DMS79 treated with DMSO at 0.1 percent for 48 hours (cell line): ENCODE data around the gene MORN3.
"Not testable (repeated sequence)": the region's sequence is repeated elsewhere in the genome, so short reads cannot be mapped to it uniquely, and the experiment has no call there.

Experiments
- DNase-seq: peaks from one replicate; lab custom pipeline; 2025; lab: John Stamatoyannopoulos, UW

The MORN3 gene

GRCh38 chr12:121692744-121693143 is 23.3 kb upstream of the MORN3 start:
- DNase-seq: not testable (repeated sequence)

GRCh38 chr12:121689430-121689829 is 20.0 kb upstream of the MORN3 start:
- no peak for DNase-seq

GRCh38 chr12:121688966-121689365 is 19.5 kb upstream of the MORN3 start:
- DNase-seq: no peak

- DNase-seq: not testable (repeated sequence)
Measured at GRCh38 chr12:121679661-121680197, 10.3 kb upstream of the MORN3 start.

- no peak for DNase-seq
Measured at GRCh38 chr12:121678716-121679300, 9.4 kb upstream of the MORN3 start.

- DNase-seq: no peak
Measured at GRCh38 chr12:121678305-121678704, 8.9 kb upstream of the MORN3 start.

- no peak for DNase-seq
Measured at GRCh38 chr12:121676190-121676589, 6.7 kb upstream of the MORN3 start.

- no peak for DNase-seq
Measured at GRCh38 chr12:121673013-121673511, 3.6 kb upstream of the MORN3 start.

GRCh38 chr12:121668750-121669520 is 519 bp downstream of the MORN3 start:
- no peak for DNase-seq

- DNase-seq: not testable (repeated sequence)
Measured at GRCh38 chr12:121666829-121667228, 2.6 kb downstream of the MORN3 start.

- DNase-seq: no peak
Measured at GRCh38 chr12:121663610-121663929, 5.9 kb downstream of the MORN3 start.

GRCh38 chr12:121661353-121662105 is 7.9 kb downstream of the MORN3 start:
- not testable (repeated sequence) for DNase-seq

- no peak for DNase-seq
Measured at GRCh38 chr12:121657305-121658008, 12.0 kb downstream of the MORN3 start.

- no peak for DNase-seq
Measured at GRCh38 chr12:121656122-121656521, 13.3 kb downstream of the MORN3 start.

- DNase-seq: no peak
Measured at GRCh38 chr12:121653999-121654398, 15.5 kb downstream of the MORN3 start.

GRCh38 chr12:121652767-121653497 is 16.5 kb downstream of the MORN3 start:
- no peak for DNase-seq

GRCh38 chr12:121651320-121651719 is 18.1 kb downstream of the MORN3 start:
- DNase-seq: no peak

GRCh38 chr12:121649819-121650353 is 19.6 kb downstream of the MORN3 start:
- DNase-seq: no peak

- no peak for DNase-seq
Measured at GRCh38 chr12:121649322-121649721, 20.1 kb downstream of the MORN3 start.

GRCh38 chr12:121648458-121649028 is 20.9 kb downstream of the MORN3 start:
- DNase-seq: no peak

- DNase-seq: no peak
Measured at GRCh38 chr12:121641343-121641630, 28.2 kb downstream of the MORN3 start.
